ENCODE data around the gene NID1. TPM values are rescaled to one million over a fixed set of nuclear protein-coding genes. Genes with fewer than 3 reads are reported as not detected.

Gene NID1
- total RNA-seq, 2 experiments from 2014 or later = 0.05 to 0.07 TPM

GRCh38 chr1:235943581-235944114, 121.2 kb downstream of the NID1 start:
- H3K9me3 Mint-ChIP-seq = no peaks in the 10 kb centered on the region
- ChIA-PET POLR2A (no interaction called here), CTCF (no interaction called here)
- DNase-seq = no peak
- intact Hi-C loops (cut with micrococcal nuclease) = no loop called here
- no peak overlapping the region for H3K27ac Mint-ChIP-seq
- no peak overlapping the region for H3K4me3 Mint-ChIP-seq
- H3K36me3 Mint-ChIP-seq = no peaks in the 10 kb centered on the region
- H3K4me1 Mint-ChIP-seq (ENCODE audit: low read depth) = peaks cover 20% of the 10 kb centered on the region
- no peaks in the 10 kb centered on the region for H3K27me3 Mint-ChIP-seq

DNA sequence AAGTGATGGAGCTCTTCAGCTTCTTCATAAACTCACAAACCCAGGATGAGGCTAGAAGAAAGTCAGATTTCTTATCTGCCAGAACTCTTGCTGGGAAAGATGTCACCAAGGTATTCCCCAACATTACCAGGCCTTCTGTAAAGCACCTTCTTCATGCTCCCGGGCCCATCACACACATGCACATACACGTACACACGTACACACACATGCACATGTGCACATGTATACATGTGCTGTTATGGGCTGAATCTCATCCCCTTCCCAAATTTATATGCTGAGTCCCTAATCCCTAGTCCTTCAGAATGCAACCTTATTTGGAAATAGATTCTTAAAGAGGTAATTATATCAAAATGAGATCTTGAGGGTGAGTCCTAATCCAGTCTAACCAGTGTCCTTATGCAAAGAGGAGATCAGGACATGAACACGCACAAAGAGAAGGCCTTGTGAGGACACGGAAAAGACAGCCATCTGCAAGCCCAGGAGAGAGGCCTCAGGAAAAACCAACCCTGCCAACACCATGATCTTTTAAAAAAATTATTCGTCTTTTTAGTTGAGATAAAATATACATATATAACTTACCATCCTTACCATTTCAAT, 121.8 kb downstream of the NID1 start:
- Mint-ChIP-seq H3K9me3 (no peaks in the 10 kb centered on the region), H3K27ac (no peak overlapping the region)
- POLR2A ChIA-PET = no interaction called here

DNA sequence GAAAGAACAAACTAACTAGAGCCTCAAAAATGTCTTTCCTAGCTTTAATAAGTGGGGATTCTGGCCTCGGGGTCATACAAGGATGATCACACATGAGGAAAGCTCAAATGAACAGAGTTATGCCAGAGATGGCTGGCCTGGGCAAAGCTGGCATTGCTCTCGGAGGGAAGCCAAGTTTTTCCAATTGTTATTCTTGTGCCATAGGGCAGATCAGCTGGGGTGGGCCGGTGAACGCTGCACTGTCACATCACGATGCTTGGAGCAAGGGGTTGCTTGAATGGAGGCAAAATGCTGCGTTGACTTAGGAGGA, 122.3 kb downstream of the NID1 start:
- Mint-ChIP-seq H3K27me3 (no peaks in the 10 kb centered on the region), H3K9me3 (no peaks in the 10 kb centered on the region), H3K27ac (no peak overlapping the region), H3K36me3 (no peaks in the 10 kb centered on the region), H3K4me3 (no peak overlapping the region), H3K4me1 (ENCODE audit: low read depth) (peaks cover 26% of the 10 kb centered on the region)
- no peak for DNase-seq
- ChIA-PET CTCF (interaction anchor here (1.5 kb wide), 1 partner anchor 99 kb away, joined by 3 read pairs; no protein-coding TSS in a partner anchor), POLR2A (no interaction called here)
- intact Hi-C loops (cut with micrococcal nuclease) = no loop called here

More for the DNA sequence above, 121.8 kb downstream of the NID1 start:
- Mint-ChIP-seq H3K4me1 (ENCODE audit: low read depth) (peaks cover 25% of the 10 kb centered on the region), H3K36me3 (no peaks in the 10 kb centered on the region), H3K27me3 (no peaks in the 10 kb centered on the region), H3K4me3 (no peak overlapping the region)
- intact Hi-C loops (cut with micrococcal nuclease) = no loop called here
- no peak for DNase-seq
- CTCF ChIA-PET = no interaction called here

DNA sequence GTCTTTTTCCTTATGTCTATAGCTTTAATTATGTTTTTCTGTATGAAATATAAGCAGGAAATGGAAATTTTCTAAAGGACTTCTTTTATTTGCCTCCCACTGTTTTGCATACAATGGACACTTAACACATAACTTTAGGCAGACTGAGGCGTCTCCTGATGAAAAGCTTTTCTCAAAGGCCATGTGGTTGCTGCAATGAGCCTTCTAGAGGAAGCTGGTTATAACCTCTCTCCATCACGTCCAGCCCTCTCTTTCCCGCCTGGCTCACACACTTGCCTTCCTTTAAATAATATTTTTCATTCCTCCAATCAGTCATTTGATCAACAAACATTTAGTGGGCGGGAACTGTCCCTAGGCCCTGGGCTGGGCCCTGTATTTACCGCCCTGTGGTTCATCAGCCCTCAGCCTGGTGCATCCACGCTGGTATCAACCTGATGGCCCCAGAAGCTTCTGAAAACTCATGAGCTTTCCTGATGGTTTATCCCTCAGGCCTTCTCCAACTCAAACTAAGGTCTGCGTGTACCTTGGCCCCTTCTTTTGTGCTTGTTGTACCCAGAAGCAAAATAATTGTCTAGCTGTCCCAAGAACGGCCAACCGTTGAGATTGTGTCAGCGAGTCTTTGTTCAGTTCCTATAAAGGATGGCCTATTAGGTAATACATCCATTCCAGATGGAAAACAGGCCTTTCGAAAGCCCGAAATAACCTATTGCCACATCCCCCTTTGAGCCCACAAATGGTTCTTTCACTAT, 122.8 kb downstream of the NID1 start:
- Mint-ChIP-seq H3K4me3 (no peak overlapping the region), H3K27me3 (no peaks in the 10 kb centered on the region), H3K4me1 (ENCODE audit: low read depth) (peaks cover 31% of the 10 kb centered on the region), H3K9me3 (no peaks in the 10 kb centered on the region), H3K27ac (no peak overlapping the region), H3K36me3 (no peaks in the 10 kb centered on the region)
- no peak for DNase-seq
- POLR2A ChIA-PET = no interaction called here
- CTCF ChIA-PET = interaction anchor here (1.5 kb wide), 1 partner anchor 99 kb away, joined by 3 read pairs; no protein-coding TSS in a partner anchor
- intact Hi-C loops (cut with micrococcal nuclease) = no loop called here

DNA sequence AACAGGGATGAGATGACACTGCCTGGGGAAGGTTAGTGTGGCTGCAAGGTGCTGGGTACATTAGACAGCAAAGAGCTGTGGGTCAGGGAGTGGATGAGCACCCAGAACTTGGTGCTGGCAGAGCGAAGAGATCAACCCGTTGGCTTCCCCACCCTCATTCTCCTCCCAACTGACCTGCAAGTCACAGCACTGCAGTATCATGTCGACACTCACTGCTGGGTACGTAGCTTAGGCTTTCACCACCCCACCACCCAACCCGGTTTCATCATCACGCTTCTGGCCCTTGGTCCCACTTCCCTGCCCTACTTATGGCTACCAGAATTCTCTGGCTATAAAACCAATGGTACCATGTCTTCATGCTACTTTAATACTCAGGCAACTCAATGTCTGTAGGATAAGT, 124.6 kb downstream of the NID1 start:
- H3K27ac Mint-ChIP-seq = no peak overlapping the region
- POLR2A ChIA-PET = no interaction called here
- no peak for DNase-seq
- CTCF ChIA-PET = interaction anchor here (0.7 kb wide), 1 partner anchor 32 kb away, joined by 3 read pairs; no protein-coding TSS in a partner anchor
- peaks cover 30% of the 10 kb centered on the region for H3K4me1 Mint-ChIP-seq (ENCODE audit: low read depth)
- no peak overlapping the region for H3K4me3 Mint-ChIP-seq
- intact Hi-C loops (cut with micrococcal nuclease) = no loop called here
- no peaks in the 10 kb centered on the region for H3K9me3 Mint-ChIP-seq
- H3K36me3 Mint-ChIP-seq = no peaks in the 10 kb centered on the region
- H3K27me3 Mint-ChIP-seq = no peaks in the 10 kb centered on the region

DNA sequence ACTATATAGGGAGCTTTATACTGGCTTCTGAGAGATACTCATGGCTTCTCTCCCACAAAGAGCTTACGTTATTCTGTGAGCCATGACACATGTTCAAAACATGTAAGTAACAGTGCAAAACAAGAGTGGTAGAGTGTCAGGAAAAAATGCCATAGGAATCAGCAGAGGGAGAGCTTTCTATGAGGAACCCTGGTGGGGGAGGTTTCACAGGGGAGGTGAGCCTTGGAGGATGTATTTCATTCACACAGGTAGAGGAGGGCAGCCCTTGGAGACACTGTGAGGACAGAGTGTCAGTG, 125.5 kb downstream of the NID1 start:
- ChIA-PET POLR2A (no interaction called here), CTCF (interaction anchor here (1.0 kb wide), 1 partner anchor 73 kb away, joined by 4 read pairs; the partner anchor contains the start of gene LYST)
- Mint-ChIP-seq H3K36me3 (no peaks in the 10 kb centered on the region), H3K27me3 (no peaks in the 10 kb centered on the region), H3K4me1 (ENCODE audit: low read depth) (peaks cover 30% of the 10 kb centered on the region), H3K9me3 (no peaks in the 10 kb centered on the region), H3K27ac (no peak overlapping the region), H3K4me3 (no peak overlapping the region)
- intact Hi-C loops (cut with micrococcal nuclease) = no loop called here
- DNase-seq = no peak

DNA sequence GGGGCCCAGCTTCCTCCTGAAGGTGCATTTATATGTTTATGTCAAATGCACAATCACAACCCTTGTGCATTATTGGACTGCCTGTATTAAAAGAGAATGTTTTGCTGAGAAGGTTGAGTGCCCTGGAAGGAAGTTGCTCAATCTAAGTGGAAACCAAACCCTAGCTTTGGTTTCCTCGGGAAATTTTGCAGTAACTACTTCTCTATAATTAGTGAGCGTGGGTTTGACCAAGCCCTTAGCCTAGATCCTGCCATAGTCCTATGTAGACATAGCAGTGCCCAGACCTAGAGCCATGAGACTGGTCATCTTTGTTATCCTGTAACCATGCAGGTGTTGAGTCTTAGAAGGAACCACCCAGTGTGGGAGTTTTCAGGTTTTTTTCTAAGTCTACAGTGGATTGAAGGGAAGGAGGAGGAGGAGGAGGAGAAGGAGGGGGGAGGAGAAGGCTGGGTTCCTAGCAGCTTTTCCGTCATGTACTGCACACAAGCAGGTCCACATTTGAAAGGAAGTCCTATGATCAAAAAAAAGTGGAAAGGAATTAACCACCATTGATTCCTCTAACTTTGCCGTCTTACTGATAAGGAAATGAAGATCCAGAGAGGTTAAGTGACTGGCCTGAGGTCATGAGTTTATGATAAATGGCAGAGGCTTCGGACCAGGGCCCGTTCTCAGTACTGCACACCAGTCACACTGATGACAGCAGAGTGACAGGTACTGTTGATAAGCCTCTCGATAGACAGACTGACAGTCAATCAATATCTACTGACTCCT, 126.0 kb downstream of the NID1 start:
- intact Hi-C loops (cut with micrococcal nuclease) = no loop called here
- Mint-ChIP-seq H3K4me3 (no peak overlapping the region), H3K27ac (peak overlapping the region; percentile 47), H3K27me3 (no peaks in the 10 kb centered on the region), H3K9me3 (no peaks in the 10 kb centered on the region), H3K4me1 (ENCODE audit: low read depth) (peaks cover 30% of the 10 kb centered on the region), H3K36me3 (no peaks in the 10 kb centered on the region)
- no peak for DNase-seq
- ChIA-PET CTCF (interaction anchor here (1.0 kb wide), 1 partner anchor 73 kb away, joined by 4 read pairs; the partner anchor contains the start of gene LYST), POLR2A (no interaction called here)

GRCh38 chr1:235937123-235937522, 127.8 kb downstream of the NID1 start:
- no peak overlapping the region for H3K4me3 Mint-ChIP-seq
- no peak overlapping the region for H3K27ac Mint-ChIP-seq
- intact Hi-C loops (cut with micrococcal nuclease) = no loop called here
- DNase-seq = no peak
- CTCF ChIA-PET = no interaction called here
- POLR2A ChIA-PET = no interaction called here
- peaks cover 35% of the 10 kb centered on the region for H3K4me1 Mint-ChIP-seq (ENCODE audit: low read depth)
- no peaks in the 10 kb centered on the region for H3K36me3 Mint-ChIP-seq
- no peaks in the 10 kb centered on the region for H3K27me3 Mint-ChIP-seq
- H3K9me3 Mint-ChIP-seq = no peaks in the 10 kb centered on the region

DNA sequence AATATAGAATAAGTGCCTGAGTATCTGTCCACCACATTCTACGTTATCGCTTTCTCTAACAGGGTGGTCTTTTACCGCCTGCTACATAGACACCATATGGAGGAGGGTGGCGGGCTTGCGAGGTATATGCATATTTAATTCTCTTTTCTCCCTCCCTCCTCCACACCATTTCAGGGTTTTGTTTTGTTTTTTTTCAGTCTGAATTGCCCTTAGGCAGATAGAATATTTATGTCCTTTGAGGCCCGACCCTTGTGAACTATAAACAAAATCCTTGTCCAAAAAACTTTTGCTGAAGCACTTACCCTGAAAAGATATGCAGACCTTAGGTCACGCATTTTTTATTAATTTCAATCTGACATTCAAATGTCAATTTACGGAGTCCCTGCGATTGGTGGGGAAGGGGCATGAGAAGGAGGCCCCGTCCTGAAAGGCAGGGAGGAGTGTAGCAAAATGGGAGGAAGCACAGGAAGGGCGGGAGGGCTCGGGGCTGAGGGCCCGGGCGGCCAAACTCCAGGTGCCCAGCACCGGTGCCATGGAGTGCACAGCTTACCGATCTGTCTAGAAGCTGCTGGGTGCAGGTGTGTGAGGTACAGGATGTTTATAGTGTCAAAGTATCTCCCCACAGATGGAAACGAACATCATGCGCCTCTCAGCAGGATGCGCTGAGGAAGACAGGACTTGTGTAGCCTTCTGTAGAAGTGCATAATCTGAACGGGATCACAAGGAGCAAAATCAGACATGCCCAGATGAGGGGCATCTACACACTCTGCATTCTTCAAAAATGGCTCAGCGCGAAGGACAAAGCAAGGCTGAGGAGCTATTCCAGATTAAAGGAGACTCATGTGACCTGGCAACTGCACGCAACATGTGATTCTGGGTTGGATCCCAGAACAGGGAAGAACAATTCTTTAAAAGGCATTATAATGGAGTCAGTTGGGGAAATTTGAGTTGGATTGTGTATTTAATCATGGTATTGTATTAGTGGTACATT, 129.4 kb downstream of the NID1 start:
- CTCF ChIA-PET = no interaction called here
- no peaks in the 10 kb centered on the region for H3K36me3 Mint-ChIP-seq
- no peak overlapping the region for H3K27ac Mint-ChIP-seq
- H3K9me3 Mint-ChIP-seq = no peaks in the 10 kb centered on the region
- H3K27me3 Mint-ChIP-seq = no peaks in the 10 kb centered on the region
- no peak overlapping the region for H3K4me3 Mint-ChIP-seq
- POLR2A ChIA-PET = interaction anchor here (0.6 kb wide), 1 partner anchor 684 kb away, joined by 3 read pairs; no protein-coding TSS in a partner anchor
- intact Hi-C loops (cut with micrococcal nuclease) = no loop called here
- peaks cover 33% of the 10 kb centered on the region for H3K4me1 Mint-ChIP-seq (ENCODE audit: low read depth)
- no peak for DNase-seq

GRCh38 chr1:235933766-235934116, 131.1 kb downstream of the NID1 start:
- intact Hi-C loops (cut with micrococcal nuclease) = no loop called here
- POLR2A ChIA-PET = no interaction called here
- Mint-ChIP-seq H3K27me3 (no peaks in the 10 kb centered on the region), H3K27ac (no peak overlapping the region), H3K4me3 (no peak overlapping the region), H3K9me3 (no peaks in the 10 kb centered on the region), H3K4me1 (ENCODE audit: low read depth) (peaks cover 19% of the 10 kb centered on the region), H3K36me3 (no peaks in the 10 kb centered on the region)
- no peak for DNase-seq
- CTCF ChIA-PET = interaction anchor here (1.3 kb wide), 1 partner anchor 38 kb away, joined by 4 read pairs; no protein-coding TSS in a partner anchor

DNA sequence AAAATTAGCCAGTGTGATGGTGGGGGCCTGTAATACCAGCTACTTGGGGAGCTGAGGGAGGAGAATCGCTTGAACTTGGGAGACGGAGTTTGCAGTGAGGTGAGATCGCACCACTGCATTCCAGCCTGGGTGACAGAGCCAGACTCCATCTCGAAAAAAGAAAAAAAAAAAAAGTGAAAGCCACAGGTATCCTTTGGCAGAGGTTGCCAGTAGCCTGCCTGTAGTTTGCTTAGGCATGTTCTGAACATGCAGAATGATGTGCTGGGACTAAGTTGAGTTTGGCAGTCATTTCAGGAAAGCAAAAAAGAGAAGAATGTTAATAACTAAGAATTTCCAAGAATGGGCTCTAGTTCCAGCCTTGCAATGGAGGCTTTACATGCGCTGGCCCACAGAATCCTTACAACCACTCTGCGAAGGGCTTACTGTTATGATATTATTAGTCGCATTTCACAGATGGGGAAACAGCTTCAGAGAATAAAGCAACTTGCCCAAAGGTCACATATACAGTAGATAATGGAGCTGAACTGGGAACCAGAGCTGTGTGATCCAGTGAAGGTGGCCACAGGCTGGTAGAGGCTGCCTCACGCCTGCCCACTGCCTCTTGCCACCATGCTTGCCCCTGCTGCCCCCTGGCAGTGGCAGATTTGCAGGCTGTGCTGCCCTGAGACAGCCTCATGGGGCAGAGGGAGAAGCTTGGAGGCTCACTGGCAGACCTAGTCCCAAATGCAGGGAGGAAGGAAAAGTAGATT, 131.7 kb downstream of the NID1 start:
- Mint-ChIP-seq H3K36me3 (no peaks in the 10 kb centered on the region), H3K4me3 (no peak overlapping the region)

More for the DNA sequence above, 131.7 kb downstream of the NID1 start:
- no peaks in the 10 kb centered on the region for H3K27me3 Mint-ChIP-seq
- peaks cover 14% of the 10 kb centered on the region for H3K4me1 Mint-ChIP-seq (ENCODE audit: low read depth)
- intact Hi-C loops (cut with micrococcal nuclease) = no loop called here
- POLR2A ChIA-PET = interaction anchor here (0.7 kb wide), 1 partner anchor 134 kb away, joined by 3 read pairs; no protein-coding TSS in a partner anchor
- no peak for DNase-seq
- H3K27ac Mint-ChIP-seq = no peak overlapping the region
- CTCF ChIA-PET = interaction anchor here (1.2 to 1.3 kb wide), 2 partner anchors 38 to 39 kb away, joined by 4 to 6 read pairs; no protein-coding TSS in a partner anchor
- no peaks in the 10 kb centered on the region for H3K9me3 Mint-ChIP-seq
